A673 (cell line): ENCODE data around the gene PRKCQ. TPM values are rescaled to one million over a fixed set of nuclear protein-coding genes. Genes with fewer than 3 reads are reported as not detected.
"Not testable (repeated sequence)": the region's sequence is repeated elsewhere in the genome, so short reads cannot be mapped to it uniquely, and the experiment has no call there.

ENCODE experiments used
- BruUV-seq: library from RNA; stranded (reverse); fragments of 400-500 nt; replicated peaks from 2 replicates; lab custom pipeline; 2021; lab: Mats Ljungman, UMichigan
- CTCF ChIA-PET: fragments of 300-600 bp; sonication (Branson Sonifier 250); formaldehyde crosslinking; loops from one replicate; lab custom pipeline; 2022; ENCODE audit warnings: antibody characterized with exemption; lab: Charles Lee
- POLR2A ChIA-PET: fragments of 300-600 bp; sonication (Branson Sonifier 250); formaldehyde crosslinking; loops from one replicate; lab custom pipeline; 2022; ENCODE audit warnings: antibody characterized with exemption; ENCODE audit not compliant: low non-redundant PET; lab: Charles Lee
- DNase-seq: peaks from one replicate; pipeline ENCODE4 v3.0.0-alpha.2; 2015; ENCODE audit warnings: low spot score
- H3K27ac ChIP-seq: fragments of 200-600 bp; sonication (generic); 2 replicates; pipeline ENCODE4 v1.5.1; 2016; ENCODE audit warnings: mixed run types, low read depth, mild to moderate bottlenecking, mixed read lengths, antibody characterized with exemption, low read length; ENCODE audit not compliant: poor library complexity, severe bottlenecking
- H3K27me3 ChIP-seq: fragments of 200-600 bp; sonication (generic); replicated peaks from 2 replicates; pipeline ENCODE4 v1.6.1; 2017; ENCODE audit warnings: mixed run types, low read depth, mild to moderate bottlenecking, mixed read lengths, antibody characterized with exemption, low read length; ENCODE audit not compliant: insufficient read depth, poor library complexity
- H3K36me3 ChIP-seq: fragments of 200-600 bp; sonication (generic); 2 replicates; pipeline ENCODE4 v1.6.1; 2016; ENCODE audit warnings: mixed run types, mild to moderate bottlenecking, mixed read lengths, antibody characterized with exemption, low read length; ENCODE audit not compliant: insufficient read depth, poor library complexity, severe bottlenecking
- H3K4me1 ChIP-seq: fragments of 200-600 bp; sonication (generic); 2 replicates; pipeline ENCODE4 v1.6.1; 2017; ENCODE audit warnings: mixed run types, mild to moderate bottlenecking, mixed read lengths, antibody characterized with exemption, low read length; ENCODE audit not compliant: insufficient read depth, poor library complexity, severe bottlenecking
- H3K4me3 ChIP-seq: fragments of 200-600 bp; sonication (generic); 2 replicates; pipeline ENCODE4 v1.5.1; 2016; ENCODE audit warnings: low read depth, mixed run types, mild to moderate bottlenecking, mixed read lengths, low read length; ENCODE audit not compliant: poor library complexity, severe bottlenecking
- H3K9me3 ChIP-seq: fragments of 200-600 bp; sonication (generic); 2 replicates; pipeline ENCODE4 v1.6.1; 2016; ENCODE audit warnings: mixed run types, low read depth, mild to moderate bottlenecking, mixed read lengths, antibody characterized with exemption, low read length; ENCODE audit not compliant: poor library complexity, severe bottlenecking
- EZH2 ChIP-seq: fragments of 200-600 bp; sonication (generic); IDR thresholded peaks from 2 replicates; pipeline ENCODE4 v1.6.1; 2017; ENCODE audit warnings: borderline replicate concordance, low read depth, mild to moderate bottlenecking, mixed read lengths, antibody characterized with exemption, low read length; ENCODE audit not compliant: poor library complexity, severe bottlenecking
- intact Hi-C: fragments of 100-400 bp; cut with micrococcal nuclease; formaldehyde crosslinking; loops from one replicate; pipeline ENCODE4 v1.10.0; 2022; ENCODE audit not compliant: unreplicated experiment
- total RNA-seq: library from RNA; stranded (reverse); gene quantifications from 2 replicates; pipeline ENCODE4 v1.2.3, GENCODE V29; 2021
- TF ChIP-seq, protein P1 (sequence below): fragments of 300-800, 200-600 bp; sonication (generic); conservative IDR thresholded peaks from 2 replicates; pipeline ENCODE4 v1.5.1; 2017; ENCODE audit warnings: low read depth, mild to moderate bottlenecking, antibody characterized with exemption, low read length, moderate library complexity, mixed read lengths

The PRKCQ gene
- total RNA-seq, 1 experiment from 2014 or later = not detected

DNA sequence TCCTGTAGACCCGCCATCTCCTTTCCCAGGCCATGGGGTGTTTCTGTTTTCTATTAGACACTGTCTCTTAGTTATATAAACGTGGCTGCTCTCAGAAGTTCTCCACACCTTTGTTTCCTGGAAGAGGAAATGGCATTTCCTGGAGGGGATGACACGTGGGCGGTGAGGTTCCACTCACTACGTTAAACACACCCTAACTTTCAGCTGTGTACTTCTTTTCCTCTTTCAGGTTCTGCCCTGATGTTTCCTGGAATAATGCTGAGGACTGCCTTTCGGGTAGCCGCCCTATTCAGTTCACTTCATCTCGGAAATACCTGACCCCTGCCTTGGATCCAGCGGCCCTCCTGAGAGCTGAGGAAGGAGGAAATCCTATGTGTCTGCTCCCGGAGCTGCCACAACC is 3.4 kb upstream of the PRKCQ start:
- Histone ChIP-seq H3K9me3 (no peaks in the 10 kb centered on the region), H3K4me1 (peaks cover 5% of the 10 kb centered on the region), H3K4me3 (no peak overlapping the region), H3K27me3 (peaks cover 98% of the 10 kb centered on the region), H3K36me3 (no peaks in the 10 kb centered on the region), H3K27ac (no peak overlapping the region)
- CTCF ChIA-PET = no interaction called here
- no peak for DNase-seq
- no TSS peak for BruUV-seq
- TF ChIP-seq, protein P1, sequence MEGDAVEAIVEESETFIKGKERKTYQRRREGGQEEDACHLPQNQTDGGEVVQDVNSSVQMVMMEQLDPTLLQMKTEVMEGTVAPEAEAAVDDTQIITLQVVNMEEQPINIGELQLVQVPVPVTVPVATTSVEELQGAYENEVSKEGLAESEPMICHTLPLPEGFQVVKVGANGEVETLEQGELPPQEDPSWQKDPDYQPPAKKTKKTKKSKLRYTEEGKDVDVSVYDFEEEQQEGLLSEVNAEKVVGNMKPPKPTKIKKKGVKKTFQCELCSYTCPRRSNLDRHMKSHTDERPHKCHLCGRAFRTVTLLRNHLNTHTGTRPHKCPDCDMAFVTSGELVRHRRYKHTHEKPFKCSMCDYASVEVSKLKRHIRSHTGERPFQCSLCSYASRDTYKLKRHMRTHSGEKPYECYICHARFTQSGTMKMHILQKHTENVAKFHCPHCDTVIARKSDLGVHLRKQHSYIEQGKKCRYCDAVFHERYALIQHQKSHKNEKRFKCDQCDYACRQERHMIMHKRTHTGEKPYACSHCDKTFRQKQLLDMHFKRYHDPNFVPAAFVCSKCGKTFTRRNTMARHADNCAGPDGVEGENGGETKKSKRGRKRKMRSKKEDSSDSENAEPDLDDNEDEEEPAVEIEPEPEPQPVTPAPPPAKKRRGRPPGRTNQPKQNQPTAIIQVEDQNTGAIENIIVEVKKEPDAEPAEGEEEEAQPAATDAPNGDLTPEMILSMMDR = no peak
- TF ChIP-seq EZH2 = no peak
- intact Hi-C loops = loop anchor here (5.0 to 10.0 kb wide), 2 partner anchors 84 to 1849 kb away; no protein-coding TSS in a partner anchor
- POLR2A ChIA-PET = interaction anchor here (0.6 kb wide), 1 partner anchor 136 kb away, joined by 4 read pairs; no protein-coding TSS in a partner anchor

GRCh38 chr10:6582913-6583312 is 2.8 kb upstream of the PRKCQ start:
- intact Hi-C loops = loop anchor here (5.0 to 10.0 kb wide), 2 partner anchors 84 to 1848 kb away; no protein-coding TSS in a partner anchor
- CTCF ChIA-PET, H3K27ac ChIP-seq, H3K4me3 ChIP-seq, H3K9me3 ChIP-seq, BruUV-seq, H3K36me3 ChIP-seq, DNase-seq, POLR2A ChIA-PET, H3K4me1 ChIP-seq: not testable (repeated sequence)
- peaks cover 98% of the 10 kb centered on the region for H3K27me3 ChIP-seq

- intact Hi-C loops = loop anchor here (5.0 to 10.0 kb wide), 2 partner anchors 85 to 1847 kb away; no protein-coding TSS in a partner anchor
- no peak for DNase-seq
- H3K27me3 ChIP-seq = peaks cover 98% of the 10 kb centered on the region
- no TSS peak for BruUV-seq
- no peaks in the 10 kb centered on the region for H3K9me3 ChIP-seq
- peaks cover 5% of the 10 kb centered on the region for H3K4me1 ChIP-seq
- H3K27ac ChIP-seq = no peak overlapping the region
- CTCF ChIA-PET = interaction anchor here (0.5 kb wide), 1 partner anchor 417 kb away, joined by 7 read pairs; no protein-coding TSS in a partner anchor
- POLR2A ChIA-PET = no interaction called here
- H3K4me3 ChIP-seq = no peak overlapping the region
- H3K36me3 ChIP-seq = no peaks in the 10 kb centered on the region
- TF ChIP-seq, protein P1 = no peak
- no peak for TF ChIP-seq EZH2
Measured at GRCh38 chr10:6582298-6582697, 2.2 kb upstream of the PRKCQ start.

DNA sequence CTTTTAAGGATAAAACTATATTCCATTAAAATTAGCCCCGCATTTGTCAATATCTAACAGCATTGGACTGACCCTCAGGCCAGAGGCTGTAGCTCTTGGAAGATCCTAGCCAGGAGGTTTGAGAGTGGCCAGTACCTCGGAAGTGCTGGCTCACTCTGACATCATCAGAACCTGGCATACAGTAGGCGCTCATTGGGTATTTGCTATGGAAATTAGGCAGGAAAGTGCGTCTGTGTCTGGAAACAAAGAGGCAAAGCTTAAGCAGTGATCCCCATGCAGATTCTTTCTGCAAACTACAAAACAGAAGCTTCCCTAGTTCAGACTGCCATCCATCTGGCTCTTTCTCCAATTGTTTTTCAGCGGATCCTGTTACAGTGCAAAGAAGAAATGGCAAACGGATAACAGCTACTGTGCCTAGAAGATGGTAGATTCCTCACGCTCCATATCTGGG is 1.7 kb upstream of the PRKCQ start:
- no peak overlapping the region for H3K4me3 ChIP-seq
- DNase-seq = no peak
- CTCF ChIA-PET = interaction anchor here (1.1 kb wide), 1 partner anchor 12 kb away, joined by 3 read pairs; no protein-coding TSS in a partner anchor
- no peak for TF ChIP-seq EZH2
- TF ChIP-seq, protein P1 = no peak
- peaks cover 5% of the 10 kb centered on the region for H3K4me1 ChIP-seq
- H3K9me3 ChIP-seq = no peaks in the 10 kb centered on the region
- H3K27ac ChIP-seq = no peak overlapping the region
- H3K27me3 ChIP-seq = peaks cover 98% of the 10 kb centered on the region
- intact Hi-C loops = loop anchor here (5.0 to 10.0 kb wide), 2 partner anchors 85 to 1847 kb away; no protein-coding TSS in a partner anchor
- BruUV-seq = no TSS peak
- POLR2A ChIA-PET = no interaction called here
- H3K36me3 ChIP-seq = no peaks in the 10 kb centered on the region

GRCh38 chr10:6581223-6581622 is 1.1 kb upstream of the PRKCQ start:
- H3K36me3 ChIP-seq, H3K27ac ChIP-seq, H3K4me1 ChIP-seq, DNase-seq, BruUV-seq, H3K4me3 ChIP-seq, H3K9me3 ChIP-seq: not testable (repeated sequence)
- intact Hi-C loops = loop anchor here (5.0 to 10.0 kb wide), 2 partner anchors 86 to 1846 kb away; no protein-coding TSS in a partner anchor
- H3K27me3 ChIP-seq = peaks cover 98% of the 10 kb centered on the region
- ChIA-PET CTCF (interaction anchor here (1.1 kb wide), 1 partner anchor 11 kb away, joined by 3 read pairs; no protein-coding TSS in a partner anchor), POLR2A (interaction anchor here (0.6 kb wide), 1 partner anchor 8 kb away, joined by 3 read pairs; no protein-coding TSS in a partner anchor)
